Bronchial epithelial cell (primary cell): ENCODE measurements around the gene ARL15. TPM values are rescaled to one million over a fixed set of nuclear protein-coding genes. Genes with fewer than 3 reads are reported as not detected.

ENCODE experiments used
- DNase-seq: peaks from one replicate; pipeline ENCODE4 v3.0.0-alpha.2; 2010; ENCODE audit warnings: low read depth
- FAIRE-seq: peaks from 2 replicates; lab custom pipeline; 2011; peaks lifted over from hg19 to GRCh38; lab: Jason Lieb, UNC
- H3K27me3 ChIP-seq: 2 replicates; pipeline ENCODE4 v1.5.1; 2011; ENCODE audit warnings: low read length; ENCODE audit not compliant: control insufficient read depth, insufficient read depth
- H3K36me3 ChIP-seq: 2 replicates; pipeline ENCODE4 v1.5.1; 2011; ENCODE audit warnings: low read length; ENCODE audit not compliant: control insufficient read depth, insufficient read depth
- H3K4me3 ChIP-seq: 2 replicates; pipeline ENCODE4 v1.5.1; 2011; ENCODE audit warnings: mild to moderate bottlenecking, low read depth, low read length, control low read depth
- total RNA-seq: library from RNA; depleted of rRNA; stranded (reverse); fragments of >200 nt; gene quantifications from 2 replicates; pipeline ENCODE4 v1.2.1, GENCODE V29; 2014
- TF ChIP-seq, protein P1 (sequence below): IDR thresholded peaks from 2 replicates; pipeline ENCODE4 v1.5.1; 2011; ENCODE audit warnings: mild to moderate bottlenecking, moderate library complexity, low read length, control low read depth, inconsistent platforms; ENCODE audit not compliant: insufficient read depth, severe bottlenecking

ARL15 gene
- total RNA-seq, 1 donor from 2014 or later: 13.7 TPM

DNA sequence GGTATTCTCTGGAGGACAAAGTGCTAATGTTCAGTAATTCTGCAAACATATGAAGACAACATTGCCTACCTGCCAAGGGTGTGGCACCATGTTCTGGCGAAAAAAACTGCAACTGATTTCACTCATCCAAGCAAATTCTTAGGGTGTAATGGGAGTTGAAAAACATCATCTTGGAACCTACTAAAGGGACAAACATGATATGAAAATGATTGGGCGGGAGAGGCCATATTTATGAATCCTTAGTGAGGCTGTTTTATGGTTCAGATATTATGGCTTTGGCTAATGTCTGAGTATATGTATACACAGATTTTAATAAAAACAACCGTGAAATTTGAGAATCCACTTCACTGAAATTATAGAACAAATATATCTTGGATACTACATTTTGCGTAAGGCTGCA is 225.7 kb downstream of the ARL15 start:
- DNase-seq (no peak), FAIRE-seq (no peak)

GRCh38 chr5:54083851-54084250 is 226.5 kb downstream of the ARL15 start:
- no peak overlapping the region for H3K4me3 ChIP-seq
- H3K36me3 ChIP-seq: no peaks in the 10 kb centered on the region
- FAIRE-seq: no peak
- TF ChIP-seq, protein P1, sequence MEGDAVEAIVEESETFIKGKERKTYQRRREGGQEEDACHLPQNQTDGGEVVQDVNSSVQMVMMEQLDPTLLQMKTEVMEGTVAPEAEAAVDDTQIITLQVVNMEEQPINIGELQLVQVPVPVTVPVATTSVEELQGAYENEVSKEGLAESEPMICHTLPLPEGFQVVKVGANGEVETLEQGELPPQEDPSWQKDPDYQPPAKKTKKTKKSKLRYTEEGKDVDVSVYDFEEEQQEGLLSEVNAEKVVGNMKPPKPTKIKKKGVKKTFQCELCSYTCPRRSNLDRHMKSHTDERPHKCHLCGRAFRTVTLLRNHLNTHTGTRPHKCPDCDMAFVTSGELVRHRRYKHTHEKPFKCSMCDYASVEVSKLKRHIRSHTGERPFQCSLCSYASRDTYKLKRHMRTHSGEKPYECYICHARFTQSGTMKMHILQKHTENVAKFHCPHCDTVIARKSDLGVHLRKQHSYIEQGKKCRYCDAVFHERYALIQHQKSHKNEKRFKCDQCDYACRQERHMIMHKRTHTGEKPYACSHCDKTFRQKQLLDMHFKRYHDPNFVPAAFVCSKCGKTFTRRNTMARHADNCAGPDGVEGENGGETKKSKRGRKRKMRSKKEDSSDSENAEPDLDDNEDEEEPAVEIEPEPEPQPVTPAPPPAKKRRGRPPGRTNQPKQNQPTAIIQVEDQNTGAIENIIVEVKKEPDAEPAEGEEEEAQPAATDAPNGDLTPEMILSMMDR: no peak
- no peak for DNase-seq
- no peaks in the 10 kb centered on the region for H3K27me3 ChIP-seq

More for the DNA sequence above, 225.7 kb downstream of the ARL15 start:
- no peaks in the 10 kb centered on the region for H3K27me3 ChIP-seq
- H3K4me3 ChIP-seq: no peak overlapping the region
- TF ChIP-seq, protein P1: no peak
- no peaks in the 10 kb centered on the region for H3K36me3 ChIP-seq

DNA sequence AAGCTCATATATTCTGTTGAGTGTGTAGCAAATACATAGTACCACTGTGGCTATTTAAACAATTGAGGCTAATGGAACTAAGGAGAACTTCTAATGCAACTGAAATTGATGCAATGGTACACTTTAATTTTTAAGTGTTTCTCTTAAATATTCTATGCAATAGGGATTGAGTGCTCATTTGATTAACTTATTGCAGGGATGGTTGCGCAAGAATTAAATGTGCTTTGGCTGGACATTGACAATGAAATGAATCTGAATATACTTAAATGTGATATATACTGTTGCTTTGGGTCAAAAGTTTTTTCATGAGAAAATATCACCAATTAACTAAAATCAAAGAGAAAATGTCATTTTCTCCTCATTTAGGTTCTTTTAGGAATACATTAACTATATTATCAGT is 227.1 kb downstream of the ARL15 start:
- TF ChIP-seq, protein P1: no peak
- Histone ChIP-seq H3K4me3 (no peak overlapping the region), H3K27me3 (no peaks in the 10 kb centered on the region), H3K36me3 (no peaks in the 10 kb centered on the region)
- DNase-seq: no peak
- no peak for FAIRE-seq

DNA sequence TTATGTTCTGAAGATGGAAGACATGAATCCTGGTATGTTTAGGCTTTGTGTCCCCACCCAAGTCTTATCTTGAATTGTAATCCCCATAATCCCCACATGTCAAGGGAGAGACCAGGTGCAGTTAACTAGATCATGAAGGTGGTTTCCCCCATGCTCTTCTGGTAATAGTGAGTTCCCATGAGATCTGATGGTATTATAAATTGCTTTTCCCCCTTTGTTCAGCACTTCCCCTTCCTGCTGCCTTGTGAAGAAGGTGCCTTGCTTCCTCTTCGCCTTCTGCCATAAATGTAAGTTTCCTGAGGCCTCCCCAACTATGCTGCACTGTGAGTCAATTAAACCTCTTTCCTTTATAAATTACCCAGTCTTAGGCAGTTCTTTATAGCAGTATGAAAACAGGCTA is 229.0 kb downstream of the ARL15 start:
- TF ChIP-seq, protein P1: no peak
- no peaks in the 10 kb centered on the region for H3K36me3 ChIP-seq
- no peaks in the 10 kb centered on the region for H3K27me3 ChIP-seq
- DNase-seq: no peak
- H3K4me3 ChIP-seq: no peak overlapping the region
- no peak for FAIRE-seq

GRCh38 chr5:54080831-54081230 is 229.5 kb downstream of the ARL15 start:
- FAIRE-seq: no peak
- no peaks in the 10 kb centered on the region for H3K27me3 ChIP-seq
- no peak overlapping the region for H3K4me3 ChIP-seq
- TF ChIP-seq, protein P1: no peak
- DNase-seq: no peak
- H3K36me3 ChIP-seq: no peaks in the 10 kb centered on the region

GRCh38 chr5:54073735-54074134 is 236.6 kb downstream of the ARL15 start:
- FAIRE-seq: no peak
- H3K36me3 ChIP-seq: no peaks in the 10 kb centered on the region

More at GRCh38 chr5:54073735-54074134, 236.6 kb downstream of the ARL15 start:
- no peaks in the 10 kb centered on the region for H3K27me3 ChIP-seq
- TF ChIP-seq, protein P1: no peak
- peak; percentile 29 for DNase-seq
- no peak overlapping the region for H3K4me3 ChIP-seq
